ENCODE results near the gene STIM1.

STIM1 gene

GRCh38 chr11:4065086-4065485 is 209.6 kb downstream of the STIM1 start:
- TF ChIP-seq, protein P1, sequence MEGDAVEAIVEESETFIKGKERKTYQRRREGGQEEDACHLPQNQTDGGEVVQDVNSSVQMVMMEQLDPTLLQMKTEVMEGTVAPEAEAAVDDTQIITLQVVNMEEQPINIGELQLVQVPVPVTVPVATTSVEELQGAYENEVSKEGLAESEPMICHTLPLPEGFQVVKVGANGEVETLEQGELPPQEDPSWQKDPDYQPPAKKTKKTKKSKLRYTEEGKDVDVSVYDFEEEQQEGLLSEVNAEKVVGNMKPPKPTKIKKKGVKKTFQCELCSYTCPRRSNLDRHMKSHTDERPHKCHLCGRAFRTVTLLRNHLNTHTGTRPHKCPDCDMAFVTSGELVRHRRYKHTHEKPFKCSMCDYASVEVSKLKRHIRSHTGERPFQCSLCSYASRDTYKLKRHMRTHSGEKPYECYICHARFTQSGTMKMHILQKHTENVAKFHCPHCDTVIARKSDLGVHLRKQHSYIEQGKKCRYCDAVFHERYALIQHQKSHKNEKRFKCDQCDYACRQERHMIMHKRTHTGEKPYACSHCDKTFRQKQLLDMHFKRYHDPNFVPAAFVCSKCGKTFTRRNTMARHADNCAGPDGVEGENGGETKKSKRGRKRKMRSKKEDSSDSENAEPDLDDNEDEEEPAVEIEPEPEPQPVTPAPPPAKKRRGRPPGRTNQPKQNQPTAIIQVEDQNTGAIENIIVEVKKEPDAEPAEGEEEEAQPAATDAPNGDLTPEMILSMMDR (IDR thresholded peaks at IDR 0.05; ENCODE audit: low read depth, low read length, missing control alignments), result no peak
- H3K27ac ChIP-seq, result no peak overlapping the region
- H3K27me3 ChIP-seq (replicated peaks), result no peaks in the 10 kb centered on the region
- in situ Hi-C loops (cut with HindIII; ENCODE audit: low pct_ligation_motif_present, low sequenced_read_pairs), result loop anchor here (25.0 kb wide), 1 partner anchor 228 kb away; the partner anchor contains the start of gene RHOG
- H3K4me3 ChIP-seq (ENCODE audit: low read depth, low read length), result no peak overlapping the region
- DNase-seq, result no peak
- H3K36me3 ChIP-seq (replicated peaks), result no peaks in the 10 kb centered on the region

- Histone ChIP-seq H3K36me3 (replicated peaks) (no peaks in the 10 kb centered on the region), H3K4me3 (ENCODE audit: low read depth, low read length) (no peak overlapping the region), H3K27me3 (replicated peaks) (no peaks in the 10 kb centered on the region), H3K27ac (no peak overlapping the region)
- TF ChIP-seq, protein P1 (IDR thresholded peaks at IDR 0.05; ENCODE audit: low read depth, low read length, missing control alignments), result no peak
- in situ Hi-C loops (cut with HindIII; ENCODE audit: low pct_ligation_motif_present, low sequenced_read_pairs), result loop anchor here (25.0 kb wide), 1 partner anchor 228 kb away; the partner anchor contains the start of gene RHOG
- DNase-seq, result no peak
These were observed 210.3 kb downstream of the STIM1 start for GRCh38 chr11:4065601-4066377.

- TF ChIP-seq, protein P1 (IDR thresholded peaks at IDR 0.05; ENCODE audit: low read depth, low read length, missing control alignments), result no peak
- Histone ChIP-seq H3K27me3 (replicated peaks) (no peaks in the 10 kb centered on the region), H3K27ac (no peak overlapping the region), H3K36me3 (replicated peaks) (no peaks in the 10 kb centered on the region), H3K4me3 (ENCODE audit: low read depth, low read length) (no peak overlapping the region)
- in situ Hi-C loops (cut with HindIII; ENCODE audit: low pct_ligation_motif_present, low sequenced_read_pairs), result loop anchor here (25.0 kb wide), 1 partner anchor 230 kb away; the partner anchor contains the start of gene RHOG
- DNase-seq, result no peak
These were observed 211.4 kb downstream of the STIM1 start for GRCh38 chr11:4066910-4067309.

GRCh38 chr11:4068962-4069361 is 213.5 kb downstream of the STIM1 start:
- Histone ChIP-seq H3K36me3 (replicated peaks) (no peaks in the 10 kb centered on the region), H3K4me3 (ENCODE audit: low read depth, low read length) (no peak overlapping the region), H3K27ac (no peak overlapping the region), H3K27me3 (replicated peaks) (no peaks in the 10 kb centered on the region)
- in situ Hi-C loops (cut with HindIII; ENCODE audit: low pct_ligation_motif_present, low sequenced_read_pairs), result loop anchor here (25.0 kb wide), 1 partner anchor 232 kb away; the partner anchor contains the start of gene RHOG
- TF ChIP-seq, protein P1 (IDR thresholded peaks at IDR 0.05; ENCODE audit: low read depth, low read length, missing control alignments), result no peak
- DNase-seq, result no peak

GRCh38 chr11:4071325-4071724 is 215.9 kb downstream of the STIM1 start:
- TF ChIP-seq, protein P1 (IDR thresholded peaks at IDR 0.05; ENCODE audit: low read depth, low read length, missing control alignments), result no peak
- in situ Hi-C loops (cut with HindIII; ENCODE audit: low pct_ligation_motif_present, low sequenced_read_pairs), result loop anchor here (25.0 kb wide), 1 partner anchor 234 kb away; the partner anchor contains the start of gene RHOG
- H3K36me3 ChIP-seq (replicated peaks), result no peaks in the 10 kb centered on the region

More at GRCh38 chr11:4071325-4071724, 215.9 kb downstream of the STIM1 start:
- H3K27ac ChIP-seq, result no peak overlapping the region
- DNase-seq, result no peak
- no peak overlapping the region for H3K4me3 ChIP-seq (ENCODE audit: low read depth, low read length)
- H3K27me3 ChIP-seq (replicated peaks), result no peaks in the 10 kb centered on the region

Data from brain microvascular endothelial cell (primary cell).